ENCODE data around the gene HIPK2.
"Not testable (repeated sequence)": the region's sequence is repeated elsewhere in the genome, so short reads cannot be mapped to it uniquely, and the experiment has no call there.

DNA sequence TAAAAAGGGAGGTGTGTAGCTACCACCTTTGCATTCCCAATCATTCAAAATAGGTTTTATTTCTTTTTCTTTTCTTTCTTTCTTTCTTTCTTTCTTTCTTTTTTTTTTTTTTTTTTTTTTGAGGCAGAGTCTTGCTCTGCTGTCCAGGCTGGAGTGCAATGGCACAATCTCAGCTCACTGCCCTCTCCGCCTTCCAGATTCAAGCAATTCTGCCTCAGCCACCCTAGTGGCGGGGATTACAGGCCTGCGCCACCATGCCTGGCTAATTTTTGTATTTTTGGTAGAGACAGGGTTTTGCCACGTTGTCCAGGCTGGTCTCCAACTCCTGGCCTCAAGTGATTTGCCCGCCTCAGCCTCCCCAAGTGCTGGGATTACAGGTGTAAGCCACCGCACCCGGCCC lies 107.1 kb downstream of the HIPK2 start:
- TF ChIP-seq POLR2A (IDR thresholded peaks at IDR 0.05; ENCODE audit: extremely low read depth, insufficient read length); MYC (IDR thresholded peaks at IDR 0.05; ENCODE audit: low read depth, low read length): not testable (repeated sequence)
- TF ChIP-seq, protein P1, sequence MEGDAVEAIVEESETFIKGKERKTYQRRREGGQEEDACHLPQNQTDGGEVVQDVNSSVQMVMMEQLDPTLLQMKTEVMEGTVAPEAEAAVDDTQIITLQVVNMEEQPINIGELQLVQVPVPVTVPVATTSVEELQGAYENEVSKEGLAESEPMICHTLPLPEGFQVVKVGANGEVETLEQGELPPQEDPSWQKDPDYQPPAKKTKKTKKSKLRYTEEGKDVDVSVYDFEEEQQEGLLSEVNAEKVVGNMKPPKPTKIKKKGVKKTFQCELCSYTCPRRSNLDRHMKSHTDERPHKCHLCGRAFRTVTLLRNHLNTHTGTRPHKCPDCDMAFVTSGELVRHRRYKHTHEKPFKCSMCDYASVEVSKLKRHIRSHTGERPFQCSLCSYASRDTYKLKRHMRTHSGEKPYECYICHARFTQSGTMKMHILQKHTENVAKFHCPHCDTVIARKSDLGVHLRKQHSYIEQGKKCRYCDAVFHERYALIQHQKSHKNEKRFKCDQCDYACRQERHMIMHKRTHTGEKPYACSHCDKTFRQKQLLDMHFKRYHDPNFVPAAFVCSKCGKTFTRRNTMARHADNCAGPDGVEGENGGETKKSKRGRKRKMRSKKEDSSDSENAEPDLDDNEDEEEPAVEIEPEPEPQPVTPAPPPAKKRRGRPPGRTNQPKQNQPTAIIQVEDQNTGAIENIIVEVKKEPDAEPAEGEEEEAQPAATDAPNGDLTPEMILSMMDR (IDR thresholded peaks at IDR 0.05; ENCODE audit: low read depth, low read length), result not testable (repeated sequence)
- TF ChIP-seq, protein P2, sequence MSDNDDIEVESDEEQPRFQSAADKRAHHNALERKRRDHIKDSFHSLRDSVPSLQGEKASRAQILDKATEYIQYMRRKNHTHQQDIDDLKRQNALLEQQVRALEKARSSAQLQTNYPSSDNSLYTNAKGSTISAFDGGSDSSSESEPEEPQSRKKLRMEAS (IDR thresholded peaks at IDR 0.05; ENCODE audit: low read depth, low read length), result not testable (repeated sequence)

All from NB4 (cell line).